ENCODE measurements around the gene EBI3.

Gene EBI3

GRCh38 chr19:4229179-4229931, at the start of gene EBI3:
EBI3 (plus strand) TSS chr19:4229523; CDS start chr19:4229551, 28 bp downstream.
- H3K4me3 ChIP-seq (ENCODE audit: low read length), result no peak within 1 kb of the TSS
- DNase-seq (ENCODE audit: low read depth), result no peak
- TF ChIP-seq, protein P1, sequence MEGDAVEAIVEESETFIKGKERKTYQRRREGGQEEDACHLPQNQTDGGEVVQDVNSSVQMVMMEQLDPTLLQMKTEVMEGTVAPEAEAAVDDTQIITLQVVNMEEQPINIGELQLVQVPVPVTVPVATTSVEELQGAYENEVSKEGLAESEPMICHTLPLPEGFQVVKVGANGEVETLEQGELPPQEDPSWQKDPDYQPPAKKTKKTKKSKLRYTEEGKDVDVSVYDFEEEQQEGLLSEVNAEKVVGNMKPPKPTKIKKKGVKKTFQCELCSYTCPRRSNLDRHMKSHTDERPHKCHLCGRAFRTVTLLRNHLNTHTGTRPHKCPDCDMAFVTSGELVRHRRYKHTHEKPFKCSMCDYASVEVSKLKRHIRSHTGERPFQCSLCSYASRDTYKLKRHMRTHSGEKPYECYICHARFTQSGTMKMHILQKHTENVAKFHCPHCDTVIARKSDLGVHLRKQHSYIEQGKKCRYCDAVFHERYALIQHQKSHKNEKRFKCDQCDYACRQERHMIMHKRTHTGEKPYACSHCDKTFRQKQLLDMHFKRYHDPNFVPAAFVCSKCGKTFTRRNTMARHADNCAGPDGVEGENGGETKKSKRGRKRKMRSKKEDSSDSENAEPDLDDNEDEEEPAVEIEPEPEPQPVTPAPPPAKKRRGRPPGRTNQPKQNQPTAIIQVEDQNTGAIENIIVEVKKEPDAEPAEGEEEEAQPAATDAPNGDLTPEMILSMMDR (IDR thresholded peaks at IDR 0.05; ENCODE audit: insufficient read depth, low read depth, low read length, missing control alignments), result no peak

DNA sequence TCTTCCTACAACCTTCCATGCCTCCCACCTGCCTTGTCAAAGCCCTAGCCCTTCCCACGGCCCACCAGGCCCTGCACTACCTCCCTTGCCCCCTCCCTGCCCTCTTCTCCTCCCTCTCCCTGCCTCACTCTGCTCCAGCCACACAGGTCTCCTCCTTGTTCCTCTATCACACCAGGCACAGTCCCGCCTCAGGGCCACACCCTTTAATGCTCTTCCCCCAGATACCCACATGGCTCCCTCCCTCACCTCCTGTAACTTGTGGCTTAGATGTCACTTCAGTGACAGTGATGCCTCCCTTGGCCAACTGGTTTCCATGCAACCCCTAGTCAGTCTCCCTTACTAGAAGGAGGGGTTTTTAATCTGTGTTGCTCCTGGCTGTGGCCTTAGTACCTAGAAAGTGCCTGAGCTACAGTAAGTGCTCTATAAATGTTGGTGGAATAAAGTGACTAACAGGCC, 48.2 kb upstream of the EBI3 start:
- no peak for DNase-seq (ENCODE audit: low read depth)
- TF ChIP-seq, protein P1 (IDR thresholded peaks at IDR 0.05; ENCODE audit: insufficient read depth, low read depth, low read length, missing control alignments), result no peak
- no peak overlapping the region for H3K4me3 ChIP-seq (ENCODE audit: low read length)

DNA sequence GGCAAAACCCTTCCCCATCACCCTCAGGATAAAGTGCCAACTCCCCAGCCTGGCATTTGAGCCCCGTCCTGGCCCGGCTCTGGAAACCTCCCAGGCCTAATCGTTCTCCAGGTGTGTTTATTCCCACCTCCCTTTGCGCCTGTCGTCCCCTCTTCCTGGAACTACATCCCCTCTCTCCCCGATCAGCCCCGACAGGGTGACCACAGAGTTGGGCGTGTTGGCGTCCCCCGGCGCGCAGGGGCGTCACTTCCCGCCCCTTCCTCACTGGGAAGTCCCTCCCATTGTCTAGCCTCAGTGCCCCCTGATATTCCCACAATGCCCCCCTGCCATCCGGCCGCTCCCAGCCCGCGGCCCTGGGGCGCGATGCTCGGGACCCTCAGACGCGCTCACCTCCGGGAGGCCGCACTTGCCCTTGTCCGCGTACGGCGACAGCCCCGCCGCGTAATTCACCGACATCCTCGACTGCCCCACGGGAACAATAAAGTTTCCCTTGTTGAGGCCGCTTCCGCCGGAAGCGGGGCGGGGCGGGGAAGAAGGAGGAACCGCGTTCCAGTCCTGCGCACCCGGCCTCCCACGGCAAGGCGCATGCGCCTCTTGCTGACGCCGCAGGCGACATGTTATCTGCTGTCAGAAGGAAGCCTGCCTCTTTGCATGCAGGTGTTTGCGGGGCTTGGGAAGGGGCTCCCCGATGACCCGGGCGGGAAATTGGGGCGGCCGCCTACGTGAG, 47.1 kb upstream of the EBI3 start, which contains the start of the genes ANKRD24 and SIRT6:
ANKRD24 (plus strand) TSS at position 606 of the 727 bp plus-strand sequence. CDS start 3,737 bp downstream, outside the sequence.
SIRT6 (minus strand) TSS at position 480 of the 727 bp plus-strand sequence; CDS start at position 456, 24 bp downstream.
- TF ChIP-seq, protein P1 (IDR thresholded peaks at IDR 0.05; ENCODE audit: insufficient read depth, low read depth, low read length, missing control alignments), result no peak
- DNase-seq (ENCODE audit: low read depth), result peak; percentile 96
- H3K4me3 ChIP-seq (ENCODE audit: low read length), result peak within 1 kb of the TSS; percentile 94

DNA sequence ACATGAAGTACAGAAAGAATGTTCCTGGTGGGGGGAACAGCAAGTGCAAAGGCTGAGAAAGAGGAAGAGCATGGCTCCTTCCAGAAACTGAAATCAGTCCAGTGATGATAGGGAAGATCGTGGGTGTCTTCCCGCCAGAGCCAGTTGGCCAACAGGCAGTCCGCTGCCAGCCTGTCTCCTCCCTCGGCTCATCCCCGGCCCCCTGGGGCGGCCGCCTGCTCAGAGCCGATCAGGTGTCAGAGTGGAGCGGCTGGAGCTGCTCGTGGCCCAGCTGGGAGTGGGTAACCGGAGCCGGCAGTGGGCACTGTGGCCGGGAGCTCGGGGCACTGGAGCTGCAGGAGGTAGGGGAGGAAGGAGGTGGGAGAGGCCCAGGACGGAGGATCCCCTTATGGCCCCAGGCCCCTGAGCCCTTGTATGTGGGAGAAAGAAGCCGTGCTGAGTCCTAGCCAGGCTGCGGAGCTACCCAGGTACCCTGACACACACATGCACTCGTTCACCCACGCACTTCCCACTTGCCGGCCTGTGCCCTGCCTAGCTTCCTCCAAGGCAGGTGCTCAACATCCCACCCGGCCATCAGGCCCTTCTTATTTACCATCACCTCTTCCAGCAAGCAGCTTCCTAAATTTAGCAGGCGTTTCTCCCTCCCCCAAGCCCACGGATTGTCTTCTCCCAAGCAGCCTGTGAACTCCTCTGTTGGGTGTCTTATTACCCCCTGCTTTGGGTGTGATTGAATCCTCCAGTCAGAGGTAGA, 45.2 kb upstream of the EBI3 start:
- H3K4me3 ChIP-seq (ENCODE audit: low read length), result no peak overlapping the region
- TF ChIP-seq, protein P1 (IDR thresholded peaks at IDR 0.05; ENCODE audit: insufficient read depth, low read depth, low read length, missing control alignments), result no peak
- no peak for DNase-seq (ENCODE audit: low read depth)

DNA sequence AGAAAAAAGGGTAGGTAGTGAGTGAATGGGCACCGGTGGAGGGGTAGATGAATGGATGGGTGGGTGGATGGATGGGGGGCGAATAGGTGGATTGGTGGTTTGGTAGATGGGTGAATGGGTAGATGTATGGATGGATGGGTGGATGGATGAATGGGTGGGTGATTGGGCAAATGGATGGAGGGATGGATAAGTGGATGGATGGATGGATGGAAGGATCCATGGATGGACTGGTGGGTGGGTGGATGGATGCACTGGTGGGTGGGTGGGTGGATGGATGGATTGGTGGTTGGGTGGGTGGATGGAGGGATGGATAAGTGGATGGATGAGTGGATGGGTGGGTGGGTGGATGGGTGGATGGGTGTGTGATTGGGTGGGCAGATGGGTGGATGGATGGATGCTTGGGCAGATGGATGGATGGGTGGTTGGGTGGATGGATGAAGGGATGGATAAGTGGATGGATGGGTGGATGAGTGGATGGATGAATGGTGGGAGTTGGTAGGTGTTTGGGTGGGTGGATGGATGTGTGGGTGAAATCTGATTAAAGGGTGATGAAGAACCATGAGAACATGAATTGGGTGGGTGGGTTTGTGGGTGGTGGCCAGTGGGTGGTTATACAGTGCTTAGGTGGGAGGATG, 44.5 kb upstream of the EBI3 start:
- H3K4me3 ChIP-seq (ENCODE audit: low read length), result no peak overlapping the region
- no peak for DNase-seq (ENCODE audit: low read depth)
- TF ChIP-seq, protein P1 (IDR thresholded peaks at IDR 0.05; ENCODE audit: insufficient read depth, low read depth, low read length, missing control alignments), result no peak

GRCh38 chr19:4185413-4186086, 43.8 kb upstream of the EBI3 start:
- TF ChIP-seq, protein P1 (IDR thresholded peaks at IDR 0.05; ENCODE audit: insufficient read depth, low read depth, low read length, missing control alignments), result no peak
- no peak for DNase-seq (ENCODE audit: low read depth)
- H3K4me3 ChIP-seq (ENCODE audit: low read length), result no peak overlapping the region

All from epithelial cell of esophagus (primary cell).